ENCODE results near the gene PTPRJ.
"Not testable (repeated sequence)": the region's sequence is repeated elsewhere in the genome, so short reads cannot be mapped to it uniquely, and the experiment has no call there.

The PTPRJ gene

DNA sequence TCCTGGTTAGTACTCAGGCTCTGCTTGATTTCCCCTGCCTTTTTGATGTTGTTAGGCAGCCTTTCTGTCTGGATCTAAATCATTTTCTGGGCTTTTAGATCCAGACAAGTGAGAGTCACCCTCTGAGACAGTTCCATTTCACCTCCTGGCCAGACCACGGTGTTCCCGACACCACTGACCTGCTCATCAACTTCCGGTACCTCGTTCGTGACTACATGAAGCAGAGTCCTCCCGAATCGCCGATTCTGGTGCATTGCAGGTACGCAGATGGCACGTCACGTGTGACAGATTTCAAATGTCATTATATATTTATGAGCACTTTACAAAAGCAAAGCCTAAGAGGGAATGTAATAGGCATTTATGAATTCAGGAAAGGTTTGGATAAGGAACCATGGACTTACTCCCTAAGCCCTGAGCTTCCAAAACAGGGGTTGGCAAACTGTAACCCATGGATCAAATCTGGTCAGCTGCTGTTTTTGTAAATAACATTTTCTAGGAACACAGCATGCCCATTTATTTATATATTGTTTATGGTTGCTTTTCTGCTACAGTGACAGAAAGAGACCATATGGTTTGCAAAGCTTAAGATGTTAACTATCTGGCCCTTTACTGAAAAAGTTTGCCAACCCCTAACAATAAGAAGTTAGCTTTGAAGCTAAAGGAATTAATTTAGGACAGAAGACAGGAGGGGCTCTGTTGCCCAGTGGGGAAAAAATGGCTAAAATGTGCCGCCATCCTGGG, 183.2 kb downstream of the PTPRJ start:
- no peak for DNase-seq (ENCODE audit: low spot score)

GRCh38 chr11:48164836-48165235, 184.5 kb downstream of the PTPRJ start:
- DNase-seq (ENCODE audit: low spot score), result no peak

- no peak for DNase-seq (ENCODE audit: low spot score)
These were observed 185.1 kb downstream of the PTPRJ start for GRCh38 chr11:48165426-48165825.

DNA sequence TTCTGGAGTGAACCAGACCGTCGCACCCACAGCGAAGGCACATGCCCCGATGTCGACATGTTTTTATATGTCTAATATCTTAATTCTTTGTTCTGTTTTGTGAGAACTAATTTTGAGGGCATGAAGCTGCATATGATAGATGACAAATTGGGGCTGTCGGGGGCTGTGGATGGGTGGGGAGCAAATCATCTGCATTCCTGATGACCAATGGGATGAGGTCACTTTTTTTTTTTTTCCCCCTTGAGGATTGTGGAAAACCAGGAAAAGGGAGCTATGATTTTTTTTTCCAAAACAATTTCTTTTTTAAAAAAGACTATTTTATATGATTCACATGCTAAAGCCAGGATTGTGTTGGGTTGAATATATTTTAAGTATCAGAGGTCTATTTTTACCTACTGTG, 187.0 kb downstream of the PTPRJ start:
- DNase-seq (ENCODE audit: low spot score), result no peak

DNA sequence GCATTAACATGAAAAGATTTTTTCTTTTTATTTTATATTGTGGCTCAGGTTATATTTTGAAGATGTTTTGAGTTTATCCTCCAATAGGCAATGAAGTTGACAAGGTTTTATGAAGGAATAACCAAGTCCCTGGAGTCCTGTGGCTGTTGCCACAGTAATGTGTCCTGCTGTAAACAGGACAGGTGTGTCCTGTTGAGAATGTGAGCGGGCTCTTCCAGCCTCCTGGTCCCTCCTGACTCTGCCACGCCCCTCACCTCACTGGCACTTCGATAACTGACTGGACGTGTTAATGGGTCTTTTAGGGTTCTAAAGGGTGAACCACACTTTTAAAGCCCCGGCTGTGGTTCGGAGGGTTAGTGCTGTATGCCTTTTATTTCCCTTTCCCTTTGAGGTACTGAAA, 188.5 kb downstream of the PTPRJ start:
- DNase-seq (ENCODE audit: low spot score), result no peak

DNA sequence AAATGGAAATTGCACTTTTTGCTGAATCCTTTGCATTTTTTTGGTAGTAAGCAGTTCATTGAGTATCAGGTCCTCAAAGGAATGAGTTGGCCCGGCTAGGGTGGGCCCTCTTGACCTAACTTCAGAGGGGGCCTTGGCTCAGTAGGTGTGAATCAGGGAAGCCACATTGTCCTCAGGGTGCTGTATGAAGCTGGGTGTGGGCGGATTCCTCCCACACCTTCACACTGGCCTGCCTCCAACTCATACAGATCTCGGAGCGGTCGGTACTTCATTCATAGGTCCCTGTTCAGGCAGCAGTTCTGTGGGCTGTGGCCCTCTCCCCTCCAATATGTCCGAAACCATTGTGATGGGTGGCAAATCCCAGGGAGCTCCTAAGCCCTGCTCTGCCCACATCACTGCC, 188.9 kb downstream of the PTPRJ start:
- no peak for DNase-seq (ENCODE audit: low spot score)

- DNase-seq (ENCODE audit: low spot score), result no peak
These were observed 189.4 kb downstream of the PTPRJ start for GRCh38 chr11:48169717-48170116.

DNA sequence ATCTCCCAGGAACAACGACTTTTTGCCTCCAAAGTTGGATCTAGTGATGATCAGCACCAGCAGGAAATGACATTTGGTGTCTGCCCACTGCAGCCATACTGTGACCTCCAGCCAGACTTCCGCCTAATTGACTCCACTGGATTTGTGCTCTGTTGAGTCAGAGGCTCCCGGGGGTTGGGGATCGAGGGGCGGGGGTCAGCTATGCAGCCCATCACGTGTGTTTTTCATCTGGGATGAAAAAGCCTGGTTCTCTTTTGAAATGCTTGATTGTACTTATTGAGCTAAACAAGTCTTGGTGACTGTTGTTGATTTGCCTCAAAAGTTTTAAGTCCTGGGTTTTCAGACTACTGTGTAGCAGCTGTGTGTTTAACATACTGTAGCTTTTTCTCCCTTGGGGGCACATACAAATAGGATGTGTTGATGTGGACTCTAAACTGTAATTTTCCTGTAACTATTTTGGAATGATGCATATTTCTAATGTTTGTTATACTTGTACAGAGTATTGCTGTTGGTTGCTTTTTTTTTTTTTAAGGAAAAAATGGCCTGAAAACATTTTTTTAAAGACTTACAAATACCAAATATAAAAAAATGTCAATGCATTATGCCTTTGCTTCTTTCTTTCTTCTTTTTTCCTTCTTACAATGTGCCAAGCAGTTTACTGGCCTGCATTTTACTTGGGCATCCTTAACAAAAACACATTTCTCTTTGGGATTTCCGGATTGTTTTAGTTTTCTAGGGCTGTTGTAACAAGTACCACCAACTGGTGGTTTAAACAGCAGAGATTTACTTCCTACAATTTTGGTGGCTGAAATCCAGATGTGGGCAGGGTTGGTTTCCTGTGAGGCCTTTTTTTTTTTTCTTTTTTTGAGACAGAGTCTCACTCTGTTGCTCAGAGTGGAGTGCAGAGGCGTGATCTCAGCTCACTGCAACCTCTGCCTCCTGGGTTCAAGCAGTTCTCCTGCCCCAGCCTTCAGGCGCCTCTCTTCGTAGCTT, 190.2 kb downstream of the PTPRJ start:
- DNase-seq (ENCODE audit: low spot score), result no peak

GRCh38 chr11:48172818-48173609, 192.7 kb downstream of the PTPRJ start:
- DNase-seq (ENCODE audit: low spot score), result peak; percentile 90

DNA sequence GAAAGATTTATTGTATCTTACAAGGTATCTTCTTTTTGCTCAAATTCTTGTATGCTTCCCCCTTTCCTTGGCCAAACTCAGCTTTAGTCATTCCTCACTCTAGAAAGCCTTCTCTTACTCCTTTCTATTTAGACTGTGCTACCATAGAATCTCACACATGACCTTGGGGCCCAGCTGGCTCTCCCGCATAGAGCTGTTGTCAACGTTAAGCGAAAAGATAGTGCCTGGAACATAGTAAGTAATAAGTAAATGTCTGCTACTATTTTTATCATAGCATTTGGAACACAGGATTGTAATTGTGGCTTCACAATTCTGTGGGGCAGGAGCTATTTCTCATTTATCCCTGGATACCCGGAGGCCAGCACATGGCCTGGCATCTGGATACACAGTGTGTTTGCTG, 197.3 kb downstream of the PTPRJ start:
- no peak for DNase-seq (ENCODE audit: low spot score)

DNA sequence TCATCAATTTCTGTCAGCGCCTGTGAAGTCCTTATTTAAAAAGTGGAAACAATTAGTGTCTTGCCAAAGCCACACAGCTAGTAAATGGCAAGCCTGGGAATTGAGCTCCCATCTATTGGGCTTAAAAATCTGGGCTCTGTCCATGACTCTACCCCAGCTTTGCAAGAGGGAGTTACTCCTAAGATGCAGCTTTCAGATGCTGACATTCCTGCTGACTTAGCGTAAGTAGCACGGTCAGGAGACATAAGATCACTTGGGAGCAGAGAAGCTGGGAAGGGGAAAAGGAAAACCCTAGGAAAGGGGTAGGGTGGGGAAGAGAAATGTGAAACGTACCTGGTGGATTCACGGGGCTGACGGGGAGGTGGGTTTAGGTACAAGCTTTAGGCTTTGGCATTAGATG, 200.3 kb downstream of the PTPRJ start:
- no peak for DNase-seq (ENCODE audit: low spot score)

- DNase-seq (ENCODE audit: low spot score), result no peak
These were observed 202.6 kb downstream of the PTPRJ start for GRCh38 chr11:48182860-48183526.

DNA sequence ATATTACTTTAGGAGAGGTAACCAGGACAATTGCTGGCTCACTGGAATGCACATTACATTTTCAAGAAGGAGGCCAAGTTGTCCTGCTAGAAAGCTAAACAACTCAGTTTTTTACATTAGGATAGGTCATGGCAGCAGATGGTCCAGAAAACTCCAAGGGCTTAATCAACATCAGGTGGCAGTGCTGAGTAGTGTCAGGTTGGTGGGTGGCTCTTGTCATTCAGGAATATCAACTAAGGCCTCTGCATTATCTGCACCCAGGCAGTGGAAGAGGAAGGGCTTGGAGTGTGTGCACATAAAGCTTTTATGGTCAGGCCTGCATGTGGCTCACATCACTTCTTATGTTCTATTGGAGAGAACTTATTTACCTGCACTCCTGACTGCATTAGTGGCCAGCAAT, 204.1 kb downstream of the PTPRJ start:
- no peak for DNase-seq (ENCODE audit: low spot score)

- not testable (repeated sequence) for DNase-seq (ENCODE audit: low spot score)
These were observed 210.7 kb downstream of the PTPRJ start for GRCh38 chr11:48190906-48191654.

DNA sequence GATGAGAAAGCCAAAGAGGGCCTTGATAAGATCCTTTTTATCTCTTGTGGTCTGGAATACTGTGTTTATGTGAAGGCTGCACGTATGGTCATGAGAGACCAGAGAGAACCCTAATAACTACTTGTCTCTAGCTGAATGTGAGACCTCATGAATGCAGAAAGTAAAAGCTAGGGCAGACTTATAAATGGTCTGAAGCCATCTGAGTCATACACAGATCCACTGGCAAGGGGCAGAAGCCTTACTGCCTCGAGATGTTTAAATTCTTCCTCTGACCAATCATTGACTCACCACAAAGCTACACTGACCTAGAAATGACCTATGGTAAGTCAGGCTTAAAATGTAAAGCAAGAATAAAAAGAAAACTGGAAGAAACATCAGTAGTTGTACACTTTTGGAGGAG, 213.5 kb downstream of the PTPRJ start:
- DNase-seq (ENCODE audit: low spot score), result no peak

GRCh38 chr11:48207881-48208280, 227.5 kb downstream of the PTPRJ start:
- DNase-seq (ENCODE audit: low spot score), result no peak

DNA sequence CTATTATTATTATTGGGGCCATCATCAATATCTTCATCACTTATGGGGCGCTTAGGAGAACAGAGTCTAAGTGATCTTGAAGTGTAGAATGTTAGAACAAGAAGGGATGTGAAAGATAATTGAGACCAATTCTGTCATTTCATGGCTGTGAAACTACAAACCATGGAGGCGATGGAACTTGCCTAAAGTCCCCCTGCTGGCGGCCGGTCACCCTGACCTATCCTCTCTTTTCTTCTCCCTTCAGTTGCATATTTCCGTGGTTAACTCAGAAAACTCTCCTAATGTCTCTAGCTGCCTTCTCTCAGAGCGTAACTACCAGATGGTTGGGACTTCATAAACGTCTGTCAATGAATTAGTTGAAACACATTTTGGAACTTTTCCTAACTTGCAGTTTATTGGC, 229.7 kb downstream of the PTPRJ start:
- DNase-seq (ENCODE audit: low spot score), result no peak

DNA sequence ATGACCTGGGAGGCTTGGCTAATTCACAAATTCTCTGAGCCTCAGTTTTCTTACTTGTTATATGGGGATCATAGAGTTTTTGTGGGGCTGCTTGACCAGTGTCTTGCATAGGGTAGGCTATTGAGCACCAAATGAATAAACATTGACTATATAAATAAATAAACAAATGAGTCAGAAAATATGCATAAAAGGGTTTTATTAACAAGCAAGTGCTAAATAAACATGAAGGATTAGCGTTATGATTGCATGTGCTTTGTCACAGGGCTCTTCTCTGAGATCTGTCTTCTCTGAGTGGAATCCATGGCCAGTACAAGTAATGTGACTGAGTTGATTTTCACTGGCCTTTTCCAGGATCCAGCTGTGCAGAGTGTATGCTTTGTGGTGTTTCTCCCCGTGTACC, 236.2 kb downstream of the PTPRJ start, which contains the start of gene OR4B1:
Gene OR4B1 (plus strand): TSS at position 301 of the 400 bp plus-strand sequence. CDS start 0 bp downstream, at position 301.
- DNase-seq (ENCODE audit: low spot score), result no peak

All from iPS-NIHi11 (cell line).